ENCODE results near the gene MAFB.

The MAFB gene

DNA sequence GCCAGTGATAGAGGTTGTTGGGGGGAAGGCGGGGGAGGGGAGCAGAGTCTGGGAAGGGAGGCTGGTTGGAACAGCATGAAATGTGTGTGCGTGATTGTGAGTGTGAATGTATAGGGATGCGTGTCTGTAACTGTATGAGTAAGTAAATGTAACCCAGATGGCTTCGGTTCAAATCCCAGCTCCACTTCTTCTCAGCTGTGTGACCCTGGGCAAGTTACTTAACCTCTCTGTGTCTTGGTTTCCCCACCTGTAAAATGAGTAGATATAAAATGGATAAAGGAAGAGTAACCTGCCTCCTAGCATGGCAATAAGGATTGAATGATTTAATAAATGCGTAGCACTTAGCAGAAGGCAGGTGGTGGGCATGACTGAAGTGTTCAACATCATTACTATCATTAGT is 24.1 kb downstream of the MAFB start:
- Histone ChIP-seq H3K4me3 (ENCODE audit: insufficient read depth, low read length, poor library complexity, severe bottlenecking) (no peak overlapping the region), H3K4me2 (ENCODE audit: low read depth, low read length, poor library complexity, severe bottlenecking) (no peak overlapping the region), H3F3A (ENCODE audit: insufficient read depth) (no peaks in the 10 kb centered on the region), H3K36me3 (ENCODE audit: low read length) (no peaks in the 10 kb centered on the region), H3K27ac (ENCODE audit: low read depth, low read length) (no peak overlapping the region), H3K79me2 (ENCODE audit: insufficient read depth, low read length) (no peaks in the 10 kb centered on the region), H3K9me2 (replicated peaks; ENCODE audit: insufficient read depth, low read length) (no peaks in the 10 kb centered on the region), H4K20me1 (ENCODE audit: low read depth, low read length) (no peaks in the 10 kb centered on the region), H3K9me3 (ENCODE audit: insufficient read depth, low read length) (no peaks in the 10 kb centered on the region), H3K27me3 (ENCODE audit: low read length) (no peaks in the 10 kb centered on the region), H2AFZ (ENCODE audit: low read depth, low read length, severe bottlenecking) (no peak overlapping the region), H3K9ac (ENCODE audit: low read length) (no peak overlapping the region)
- TF ChIP-seq, protein P1, sequence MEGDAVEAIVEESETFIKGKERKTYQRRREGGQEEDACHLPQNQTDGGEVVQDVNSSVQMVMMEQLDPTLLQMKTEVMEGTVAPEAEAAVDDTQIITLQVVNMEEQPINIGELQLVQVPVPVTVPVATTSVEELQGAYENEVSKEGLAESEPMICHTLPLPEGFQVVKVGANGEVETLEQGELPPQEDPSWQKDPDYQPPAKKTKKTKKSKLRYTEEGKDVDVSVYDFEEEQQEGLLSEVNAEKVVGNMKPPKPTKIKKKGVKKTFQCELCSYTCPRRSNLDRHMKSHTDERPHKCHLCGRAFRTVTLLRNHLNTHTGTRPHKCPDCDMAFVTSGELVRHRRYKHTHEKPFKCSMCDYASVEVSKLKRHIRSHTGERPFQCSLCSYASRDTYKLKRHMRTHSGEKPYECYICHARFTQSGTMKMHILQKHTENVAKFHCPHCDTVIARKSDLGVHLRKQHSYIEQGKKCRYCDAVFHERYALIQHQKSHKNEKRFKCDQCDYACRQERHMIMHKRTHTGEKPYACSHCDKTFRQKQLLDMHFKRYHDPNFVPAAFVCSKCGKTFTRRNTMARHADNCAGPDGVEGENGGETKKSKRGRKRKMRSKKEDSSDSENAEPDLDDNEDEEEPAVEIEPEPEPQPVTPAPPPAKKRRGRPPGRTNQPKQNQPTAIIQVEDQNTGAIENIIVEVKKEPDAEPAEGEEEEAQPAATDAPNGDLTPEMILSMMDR (IDR thresholded peaks at IDR 0.05; ENCODE audit: insufficient read depth, low read length, poor library complexity, severe bottlenecking), result no peak
- no peak for TF ChIP-seq EZH2phosphoT487 (conservative IDR thresholded peaks at IDR 0.05; ENCODE audit: low read length)

DNA sequence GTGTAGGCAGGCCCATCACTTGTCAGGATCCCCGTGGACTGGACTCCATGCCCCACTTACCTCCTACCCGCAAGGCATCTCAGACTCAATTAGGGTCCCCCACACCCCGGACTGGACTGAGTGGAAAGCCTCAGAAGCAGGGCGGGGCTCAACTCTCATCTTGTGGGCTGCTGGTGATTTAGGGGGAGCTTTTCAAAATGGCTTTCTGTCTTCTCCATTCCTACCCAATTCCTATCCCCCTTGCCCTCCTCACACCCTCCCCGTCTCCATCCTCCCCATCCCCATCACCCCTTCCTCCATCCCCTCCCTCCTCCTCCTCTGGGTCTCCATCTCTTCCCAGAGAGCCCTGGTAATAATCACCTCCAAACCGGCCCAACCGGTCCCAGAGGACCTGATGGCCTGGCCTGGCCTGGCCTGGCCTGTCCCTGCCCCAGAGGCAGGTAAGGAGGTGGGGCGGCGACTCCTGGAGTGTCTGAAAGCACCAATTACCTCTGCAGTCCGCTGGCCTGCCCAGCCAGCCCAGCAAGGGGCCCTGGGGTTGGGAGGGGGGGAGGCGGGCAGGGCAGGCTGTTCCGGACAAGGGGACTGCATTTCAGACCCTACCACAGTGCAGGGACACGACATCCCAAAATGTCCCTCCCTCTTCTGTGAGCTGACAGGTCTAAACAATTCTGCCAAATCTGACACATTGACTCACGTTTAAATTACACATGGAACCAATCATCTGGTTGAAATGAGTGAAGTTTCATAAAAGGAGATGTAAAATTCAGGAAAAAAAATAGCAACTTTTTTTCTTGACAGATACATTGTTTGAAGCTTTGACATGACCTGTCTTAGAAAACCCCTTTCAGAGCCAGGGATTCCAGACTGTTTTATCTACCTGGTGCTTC is 24.8 kb downstream of the MAFB start:
- H3K4me3 ChIP-seq (ENCODE audit: insufficient read depth, low read length, poor library complexity, severe bottlenecking), result no peak overlapping the region
- H3K27ac ChIP-seq (ENCODE audit: low read depth, low read length), result no peak overlapping the region
- TF ChIP-seq EZH2phosphoT487 (conservative IDR thresholded peaks at IDR 0.05; ENCODE audit: low read length), result no peak
- TF ChIP-seq, protein P1 (IDR thresholded peaks at IDR 0.05; ENCODE audit: insufficient read depth, low read length, poor library complexity, severe bottlenecking), result no peak

DNA sequence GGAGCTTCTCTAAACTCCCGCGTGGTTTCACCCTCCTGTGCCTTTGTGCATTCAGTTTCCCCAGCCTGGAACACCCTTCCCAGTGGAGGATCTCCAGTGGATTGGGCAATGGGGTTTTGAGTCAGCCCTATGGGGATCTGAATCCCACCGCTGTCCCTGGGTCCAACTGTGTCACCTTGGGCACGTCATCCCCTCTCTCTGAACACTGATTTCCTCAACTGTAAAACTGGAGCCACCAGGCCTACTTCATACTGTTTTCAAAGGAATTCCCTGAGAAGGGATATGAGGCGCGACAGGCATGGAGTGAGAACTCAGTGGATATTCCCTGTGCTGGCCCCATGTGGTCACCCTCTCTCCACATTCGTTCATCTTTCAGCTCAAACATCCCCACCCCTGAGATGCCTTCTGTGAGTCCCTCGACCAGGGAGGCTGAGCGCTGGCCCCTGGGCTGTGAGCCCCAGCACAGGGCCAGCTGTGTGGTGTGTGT is 25.7 kb downstream of the MAFB start:
- no peaks in the 10 kb centered on the region for H3K27me3 ChIP-seq (ENCODE audit: low read length)
- no peak overlapping the region for H3K27ac ChIP-seq (ENCODE audit: low read depth, low read length)
- TF ChIP-seq, protein P1 (IDR thresholded peaks at IDR 0.05; ENCODE audit: insufficient read depth, low read length, poor library complexity, severe bottlenecking), result no peak
- no peak for TF ChIP-seq EZH2phosphoT487 (conservative IDR thresholded peaks at IDR 0.05; ENCODE audit: low read length)
- H3K9me3 ChIP-seq (ENCODE audit: insufficient read depth, low read length), result no peaks in the 10 kb centered on the region
- no peaks in the 10 kb centered on the region for H3F3A ChIP-seq (ENCODE audit: insufficient read depth)
- H4K20me1 ChIP-seq (ENCODE audit: low read depth, low read length), result no peaks in the 10 kb centered on the region
- H2AFZ ChIP-seq (ENCODE audit: low read depth, low read length, severe bottlenecking), result no peak overlapping the region
- no peaks in the 10 kb centered on the region for H3K36me3 ChIP-seq (ENCODE audit: low read length)
- H3K4me3 ChIP-seq (ENCODE audit: insufficient read depth, low read length, poor library complexity, severe bottlenecking), result no peak overlapping the region
- H3K4me2 ChIP-seq (ENCODE audit: low read depth, low read length, poor library complexity, severe bottlenecking), result no peak overlapping the region
- H3K9ac ChIP-seq (ENCODE audit: low read length), result no peak overlapping the region
- no peaks in the 10 kb centered on the region for H3K9me2 ChIP-seq (replicated peaks; ENCODE audit: insufficient read depth, low read length)
- no peaks in the 10 kb centered on the region for H3K79me2 ChIP-seq (ENCODE audit: insufficient read depth, low read length)

More for the DNA sequence above, 24.8 kb downstream of the MAFB start:
- Histone ChIP-seq H4K20me1 (ENCODE audit: low read depth, low read length) (no peaks in the 10 kb centered on the region), H3K27me3 (ENCODE audit: low read length) (no peaks in the 10 kb centered on the region), H3K9ac (ENCODE audit: low read length) (no peak overlapping the region), H3K9me2 (replicated peaks; ENCODE audit: insufficient read depth, low read length) (no peaks in the 10 kb centered on the region), H3F3A (ENCODE audit: insufficient read depth) (no peaks in the 10 kb centered on the region), H3K79me2 (ENCODE audit: insufficient read depth, low read length) (no peaks in the 10 kb centered on the region), H3K4me2 (ENCODE audit: low read depth, low read length, poor library complexity, severe bottlenecking) (no peak overlapping the region), H3K36me3 (ENCODE audit: low read length) (no peaks in the 10 kb centered on the region), H2AFZ (ENCODE audit: low read depth, low read length, severe bottlenecking) (no peak overlapping the region), H3K9me3 (ENCODE audit: insufficient read depth, low read length) (no peaks in the 10 kb centered on the region)
